GM23338 (cell line): Measurements from ENCODE around the gene TMEM30A. TPM values are rescaled to one million over a fixed set of nuclear protein-coding genes. Genes with fewer than 3 reads are reported as not detected.

ENCODE experiments used
- ATAC-seq: fragments of 200-7000 bp; cut with Tn5 transposase; 3 replicates; pipeline ENCODE4 v1.9.1; 2020
- DNase-seq: peaks from one replicate; pipeline ENCODE4 v3.0.0-alpha.2; 2015; ENCODE audit warnings: low spot score
- H2AFZ ChIP-seq: fragments of 200-600 bp; sonication (generic); 2 replicates; pipeline ENCODE4 v1.8.0; 2016; ENCODE audit warnings: antibody characterized with exemption, mild to moderate bottlenecking, moderate library complexity
- H3F3A ChIP-seq: fragments of 200-600 bp; sonication (generic); replicated peaks from 2 replicates; pipeline ENCODE4 v1.8.0; 2017; ENCODE audit warnings: antibody characterized with exemption, mixed run types, low read depth
- H3K27ac ChIP-seq: fragments of 200-600 bp; sonication (generic); 2 replicates; pipeline ENCODE4 v1.6.1; 2016; ENCODE audit warnings: low read depth
- H3K27me3 ChIP-seq: fragments of 200-600 bp; sonication (generic); 2 replicates; pipeline ENCODE4 v1.8.0; 2016; ENCODE audit warnings: mild to moderate bottlenecking, mixed run types, moderate library complexity; ENCODE audit not compliant: insufficient read depth
- H3K36me3 ChIP-seq: fragments of 200-600 bp; sonication (generic); 2 replicates; pipeline ENCODE4 v1.8.0; 2016; ENCODE audit warnings: mild to moderate bottlenecking; ENCODE audit not compliant: insufficient read depth
- H3K4me1 ChIP-seq: fragments of 200-600 bp; sonication (generic); 2 replicates; pipeline ENCODE4 v1.8.0; 2016; ENCODE audit warnings: mild to moderate bottlenecking, moderate library complexity; ENCODE audit not compliant: insufficient read depth
- H3K4me2 ChIP-seq: fragments of 200-600 bp; sonication (generic); 2 replicates; pipeline ENCODE4 v1.7.1; 2017; ENCODE audit warnings: mixed run types
- H3K4me3 ChIP-seq: fragments of 200-600 bp; sonication (generic); 2 replicates; pipeline ENCODE4 v1.6.1; 2016; ENCODE audit warnings: mixed run types
- H3K79me2 ChIP-seq: fragments of 200-600 bp; sonication (generic); replicated peaks from 2 replicates; pipeline ENCODE4 v1.8.0; 2017; ENCODE audit warnings: mild to moderate bottlenecking; ENCODE audit not compliant: insufficient read depth
- H3K9me2 ChIP-seq: fragments of 200-600 bp; sonication (generic); 2 replicates; pipeline ENCODE4 v1.8.0; 2017; ENCODE audit not compliant: insufficient read depth
- H4K20me1 ChIP-seq: fragments of 200-600 bp; sonication (generic); replicated peaks from 2 replicates; pipeline ENCODE4 v1.8.0; 2017; ENCODE audit warnings: mild to moderate bottlenecking; ENCODE audit not compliant: insufficient read depth
- H3K27ac Mint-ChIP-seq: 2 replicates; pipeline ENCODE4 v1.8.0; 2020; ENCODE audit warnings: inconsistent platforms, mild to moderate bottlenecking, moderate library complexity, mixed read lengths
- H3K27me3 Mint-ChIP-seq: 3 replicates; pipeline ENCODE4 v1.8.0; 2022; ENCODE audit warnings: low read depth, mild to moderate bottlenecking, moderate library complexity, mixed read lengths, inconsistent platforms; ENCODE audit not compliant: insufficient read depth, poor library complexity
- H3K36me3 Mint-ChIP-seq: 3 replicates; pipeline ENCODE4 v1.8.0; 2021; ENCODE audit warnings: low read depth, mild to moderate bottlenecking, inconsistent platforms, moderate library complexity, mixed read lengths
- H3K4me1 Mint-ChIP-seq: 3 replicates; pipeline ENCODE4 v1.8.0; 2020; ENCODE audit warnings: mild to moderate bottlenecking, inconsistent platforms, mixed read lengths
- H3K4me3 Mint-ChIP-seq: 3 replicates; pipeline ENCODE4 v1.8.0; 2021; ENCODE audit warnings: moderate library complexity, mild to moderate bottlenecking, inconsistent platforms, mixed read lengths
- H3K9me3 Mint-ChIP-seq: 3 replicates; pipeline ENCODE4 v1.8.0; 2020; ENCODE audit warnings: moderate library complexity, mild to moderate bottlenecking, inconsistent platforms, mixed read lengths
- CREB1 ChIP-seq: fragments of 250-450 bp; sonication (Bioruptor Pico); IDR thresholded peaks from 2 replicates; pipeline ENCODE4 v1.5.0; 2020; ENCODE audit warnings: low read depth, mild to moderate bottlenecking, moderate library complexity
- CTCF ChIP-seq, 2 experiments: fragments of 200-600 bp in 1 of 2; sonication (generic) in 1 of 2; conservative IDR thresholded peaks; 2 replicates each; pipeline versions ENCODE4 v1.5.1 to v1.6.1; 2016 to 2017; ENCODE audit warnings: antibody characterized with exemption in 2 of 2, low read depth in 2 of 2, mild to moderate bottlenecking in 2 of 2, moderate library complexity in 1 of 2
- EZH2 ChIP-seq: fragments of 200-600 bp; sonication (generic); IDR thresholded peaks from one replicate; pipeline ENCODE4 v1.8.0; 2017; ENCODE audit warnings: antibody characterized with exemption, mild to moderate bottlenecking, low read depth; ENCODE audit not compliant: unreplicated experiment
- EZH2phosphoT487 ChIP-seq: fragments of 200-600 bp; sonication (generic); IDR thresholded peaks from one replicate; pipeline ENCODE4 v1.8.1; 2018; ENCODE audit warnings: antibody characterized with exemption; ENCODE audit not compliant: unreplicated experiment
- JUNB ChIP-seq: IDR thresholded peaks from one replicate; pipeline ENCODE4 v1.6.1; 2016; ENCODE audit warnings: antibody characterized with exemption; ENCODE audit not compliant: unreplicated experiment
- NANOG ChIP-seq: IDR thresholded peaks from 2 replicates; pipeline ENCODE4 v1.6.1; 2016; ENCODE audit warnings: antibody characterized with exemption, borderline replicate concordance
- POLR2AphosphoS5 ChIP-seq: IDR thresholded peaks from 2 replicates; pipeline ENCODE4 v1.6.1; 2016; ENCODE audit warnings: antibody characterized with exemption, low read depth
- STAT1 ChIP-seq: IDR thresholded peaks from one replicate; pipeline ENCODE4 v1.6.1; 2016; ENCODE audit warnings: antibody characterized with exemption; ENCODE audit not compliant: unreplicated experiment
- ZNF114 ChIP-seq: fragments of 250-450 bp; sonication (Bioruptor Pico); IDR thresholded peaks from 2 replicates; pipeline ENCODE4 v1.5.0; 2020; ENCODE audit warnings: mild to moderate bottlenecking, moderate library complexity
- ZNF331 ChIP-seq: fragments of 250-450 bp; sonication (Bioruptor Pico); IDR thresholded peaks from 2 replicates; pipeline ENCODE4 v1.5.0; 2020; ENCODE audit warnings: low read depth, mild to moderate bottlenecking, moderate library complexity
- polyA plus RNA-seq: library from polyadenylated mRNA; unstranded; fragments of >200 nt; fragmentation: Nextera tagmentation; extraction: Ambion mirVana; gene quantifications from 2 replicates; pipeline ENCODE4 v1.2.1, GENCODE V29; 2016
- total RNA-seq: library from RNA; depleted of rRNA; stranded (reverse); fragments of >200 nt; shearing (Covaris generic); gene quantifications from 2 replicates; pipeline ENCODE4 v1.2.3, GENCODE V29; 2014
- TF ChIP-seq, protein P1 (sequence below): IDR thresholded peaks from 2 replicates; pipeline ENCODE4 v1.6.1; 2016; ENCODE audit warnings: antibody characterized with exemption
- TF ChIP-seq, protein P2 (sequence below): IDR thresholded peaks from one replicate; pipeline ENCODE4 v1.6.1; 2018; ENCODE audit warnings: antibody characterized with exemption; ENCODE audit not compliant: unreplicated experiment
- TF ChIP-seq, protein P3 (sequence below): fragments of 250-450 bp; sonication (Bioruptor Pico); IDR thresholded peaks from 2 replicates; pipeline ENCODE4 v1.5.0; 2020; ENCODE audit warnings: mild to moderate bottlenecking, moderate library complexity

The TMEM30A gene
- total and polyA plus RNA-seq, 2 experiments from 2014 or later = 61.7 to 99.9 TPM

- Histone ChIP-seq H3K36me3 (no peaks in the 10 kb centered on the region), H3F3A (no peaks in the 10 kb centered on the region), H3K79me2 (no peaks in the 10 kb centered on the region), H4K20me1 (no peaks in the 10 kb centered on the region), H3K27ac (no peak overlapping the region), H2AFZ (no peak overlapping the region), H3K4me3 (no peak overlapping the region), H3K27me3 (no peaks in the 10 kb centered on the region), H3K4me1 (peaks cover 11% of the 10 kb centered on the region; the same call in 1 of the 2 replicates), H3K4me2 (no peak overlapping the region), H3K9me2 (peaks cover 7% of the 10 kb centered on the region; the same call in 1 of the 2 replicates)
- Mint-ChIP-seq H3K27me3 (peaks cover 3% of the 10 kb centered on the region), H3K36me3 (no peaks in the 10 kb centered on the region), H3K27ac (no peak overlapping the region), H3K4me1 (peaks cover 13% of the 10 kb centered on the region; the same call in 2 of the 3 replicates), H3K4me3 (no peak overlapping the region), H3K9me3 (no peaks in the 10 kb centered on the region)
- DNase-seq (no peak), ATAC-seq (no peak)
- TF ChIP-seq EZH2 (no peak), NANOG (no peak), STAT1 (no peak), EZH2phosphoT487 (no peak), CREB1 (CRISPR knock-in tag) (no peak), ZNF331 (CRISPR knock-in tag) (no peak), POLR2AphosphoS5 (no peak), JUNB (no peak), ZNF114 (CRISPR knock-in tag) (no peak), CTCF (conservative IDR thresholded peaks at IDR 0.05; ENCODE audit: low read depth in 2 of 2) (no peak)
- TF ChIP-seq, protein P1, sequence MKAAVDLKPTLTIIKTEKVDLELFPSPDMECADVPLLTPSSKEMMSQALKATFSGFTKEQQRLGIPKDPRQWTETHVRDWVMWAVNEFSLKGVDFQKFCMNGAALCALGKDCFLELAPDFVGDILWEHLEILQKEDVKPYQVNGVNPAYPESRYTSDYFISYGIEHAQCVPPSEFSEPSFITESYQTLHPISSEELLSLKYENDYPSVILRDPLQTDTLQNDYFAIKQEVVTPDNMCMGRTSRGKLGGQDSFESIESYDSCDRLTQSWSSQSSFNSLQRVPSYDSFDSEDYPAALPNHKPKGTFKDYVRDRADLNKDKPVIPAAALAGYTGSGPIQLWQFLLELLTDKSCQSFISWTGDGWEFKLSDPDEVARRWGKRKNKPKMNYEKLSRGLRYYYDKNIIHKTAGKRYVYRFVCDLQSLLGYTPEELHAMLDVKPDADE = no peak
- TF ChIP-seq, protein P2, sequence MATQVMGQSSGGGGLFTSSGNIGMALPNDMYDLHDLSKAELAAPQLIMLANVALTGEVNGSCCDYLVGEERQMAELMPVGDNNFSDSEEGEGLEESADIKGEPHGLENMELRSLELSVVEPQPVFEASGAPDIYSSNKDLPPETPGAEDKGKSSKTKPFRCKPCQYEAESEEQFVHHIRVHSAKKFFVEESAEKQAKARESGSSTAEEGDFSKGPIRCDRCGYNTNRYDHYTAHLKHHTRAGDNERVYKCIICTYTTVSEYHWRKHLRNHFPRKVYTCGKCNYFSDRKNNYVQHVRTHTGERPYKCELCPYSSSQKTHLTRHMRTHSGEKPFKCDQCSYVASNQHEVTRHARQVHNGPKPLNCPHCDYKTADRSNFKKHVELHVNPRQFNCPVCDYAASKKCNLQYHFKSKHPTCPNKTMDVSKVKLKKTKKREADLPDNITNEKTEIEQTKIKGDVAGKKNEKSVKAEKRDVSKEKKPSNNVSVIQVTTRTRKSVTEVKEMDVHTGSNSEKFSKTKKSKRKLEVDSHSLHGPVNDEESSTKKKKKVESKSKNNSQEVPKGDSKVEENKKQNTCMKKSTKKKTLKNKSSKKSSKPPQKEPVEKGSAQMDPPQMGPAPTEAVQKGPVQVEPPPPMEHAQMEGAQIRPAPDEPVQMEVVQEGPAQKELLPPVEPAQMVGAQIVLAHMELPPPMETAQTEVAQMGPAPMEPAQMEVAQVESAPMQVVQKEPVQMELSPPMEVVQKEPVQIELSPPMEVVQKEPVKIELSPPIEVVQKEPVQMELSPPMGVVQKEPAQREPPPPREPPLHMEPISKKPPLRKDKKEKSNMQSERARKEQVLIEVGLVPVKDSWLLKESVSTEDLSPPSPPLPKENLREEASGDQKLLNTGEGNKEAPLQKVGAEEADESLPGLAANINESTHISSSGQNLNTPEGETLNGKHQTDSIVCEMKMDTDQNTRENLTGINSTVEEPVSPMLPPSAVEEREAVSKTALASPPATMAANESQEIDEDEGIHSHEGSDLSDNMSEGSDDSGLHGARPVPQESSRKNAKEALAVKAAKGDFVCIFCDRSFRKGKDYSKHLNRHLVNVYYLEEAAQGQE = no peak
- TF ChIP-seq, protein P3, sequence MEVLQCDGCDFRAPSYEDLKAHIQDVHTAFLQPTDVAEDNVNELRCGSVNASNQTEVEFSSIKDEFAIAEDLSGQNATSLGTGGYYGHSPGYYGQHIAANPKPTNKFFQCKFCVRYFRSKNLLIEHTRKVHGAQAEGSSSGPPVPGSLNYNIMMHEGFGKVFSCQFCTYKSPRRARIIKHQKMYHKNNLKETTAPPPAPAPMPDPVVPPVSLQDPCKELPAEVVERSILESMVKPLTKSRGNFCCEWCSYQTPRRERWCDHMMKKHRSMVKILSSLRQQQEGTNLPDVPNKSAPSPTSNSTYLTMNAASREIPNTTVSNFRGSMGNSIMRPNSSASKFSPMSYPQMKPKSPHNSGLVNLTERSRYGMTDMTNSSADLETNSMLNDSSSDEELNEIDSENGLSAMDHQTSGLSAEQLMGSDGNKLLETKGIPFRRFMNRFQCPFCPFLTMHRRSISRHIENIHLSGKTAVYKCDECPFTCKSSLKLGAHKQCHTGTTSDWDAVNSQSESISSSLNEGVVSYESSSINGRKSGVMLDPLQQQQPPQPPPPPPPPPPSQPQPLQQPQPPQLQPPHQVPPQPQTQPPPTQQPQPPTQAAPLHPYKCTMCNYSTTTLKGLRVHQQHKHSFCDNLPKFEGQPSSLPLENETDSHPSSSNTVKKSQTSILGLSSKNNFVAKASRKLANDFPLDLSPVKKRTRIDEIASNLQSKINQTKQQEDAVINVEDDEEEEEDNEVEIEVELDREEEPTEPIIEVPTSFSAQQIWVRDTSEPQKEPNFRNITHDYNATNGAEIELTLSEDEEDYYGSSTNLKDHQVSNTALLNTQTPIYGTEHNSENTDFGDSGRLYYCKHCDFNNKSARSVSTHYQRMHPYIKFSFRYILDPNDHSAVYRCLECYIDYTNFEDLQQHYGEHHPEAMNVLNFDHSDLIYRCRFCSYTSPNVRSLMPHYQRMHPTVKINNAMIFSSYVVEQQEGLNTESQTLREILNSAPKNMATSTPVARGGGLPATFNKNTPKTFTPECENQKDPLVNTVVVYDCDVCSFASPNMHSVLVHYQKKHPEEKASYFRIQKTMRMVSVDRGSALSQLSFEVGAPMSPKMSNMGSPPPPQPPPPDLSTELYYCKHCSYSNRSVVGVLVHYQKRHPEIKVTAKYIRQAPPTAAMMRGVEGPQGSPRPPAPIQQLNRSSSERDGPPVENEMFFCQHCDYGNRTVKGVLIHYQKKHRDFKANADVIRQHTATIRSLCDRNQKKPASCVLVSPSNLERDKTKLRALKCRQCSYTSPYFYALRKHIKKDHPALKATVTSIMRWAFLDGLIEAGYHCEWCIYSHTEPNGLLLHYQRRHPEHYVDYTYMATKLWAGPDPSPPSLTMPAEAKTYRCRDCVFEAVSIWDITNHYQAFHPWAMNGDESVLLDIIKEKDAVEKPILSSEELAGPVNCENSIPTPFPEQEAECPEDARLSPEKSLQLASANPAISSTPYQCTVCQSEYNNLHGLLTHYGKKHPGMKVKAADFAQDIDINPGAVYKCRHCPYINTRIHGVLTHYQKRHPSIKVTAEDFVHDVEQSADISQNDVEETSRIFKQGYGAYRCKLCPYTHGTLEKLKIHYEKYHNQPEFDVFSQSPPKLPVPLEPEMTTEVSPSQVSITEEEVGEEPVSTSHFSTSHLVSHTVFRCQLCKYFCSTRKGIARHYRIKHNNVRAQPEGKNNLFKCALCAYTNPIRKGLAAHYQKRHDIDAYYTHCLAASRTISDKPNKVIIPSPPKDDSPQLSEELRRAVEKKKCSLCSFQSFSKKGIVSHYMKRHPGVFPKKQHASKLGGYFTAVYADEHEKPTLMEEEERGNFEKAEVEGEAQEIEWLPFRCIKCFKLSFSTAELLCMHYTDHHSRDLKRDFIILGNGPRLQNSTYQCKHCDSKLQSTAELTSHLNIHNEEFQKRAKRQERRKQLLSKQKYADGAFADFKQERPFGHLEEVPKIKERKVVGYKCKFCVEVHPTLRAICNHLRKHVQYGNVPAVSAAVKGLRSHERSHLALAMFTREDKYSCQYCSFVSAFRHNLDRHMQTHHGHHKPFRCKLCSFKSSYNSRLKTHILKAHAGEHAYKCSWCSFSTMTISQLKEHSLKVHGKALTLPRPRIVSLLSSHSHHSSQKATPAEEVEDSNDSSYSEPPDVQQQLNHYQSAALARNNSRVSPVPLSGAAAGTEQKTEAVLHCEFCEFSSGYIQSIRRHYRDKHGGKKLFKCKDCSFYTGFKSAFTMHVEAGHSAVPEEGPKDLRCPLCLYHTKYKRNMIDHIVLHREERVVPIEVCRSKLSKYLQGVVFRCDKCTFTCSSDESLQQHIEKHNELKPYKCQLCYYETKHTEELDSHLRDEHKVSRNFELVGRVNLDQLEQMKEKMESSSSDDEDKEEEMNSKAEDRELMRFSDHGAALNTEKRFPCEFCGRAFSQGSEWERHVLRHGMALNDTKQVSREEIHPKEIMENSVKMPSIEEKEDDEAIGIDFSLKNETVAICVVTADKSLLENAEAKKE (CRISPR knock-in tag) = no peak
These were observed 65.3 kb downstream of the TMEM30A start for GRCh38 chr6:75219263-75219662.
